H9 (cell line): Measurements from ENCODE around the gene MIB2. TPM values are rescaled to one million over a fixed set of nuclear protein-coding genes. Genes with fewer than 3 reads are reported as not detected.

Experiments used
- DNase-seq: peaks from one replicate; pipeline ENCODE4 v3.0.0-alpha.2; 2017
- H2AFZ ChIP-seq: one replicate; pipeline ENCODE4 v1.6.1; 2013; ENCODE audit warnings: mild to moderate bottlenecking, low read length, control low read depth, moderate library complexity
- H2AK5ac ChIP-seq: 2 replicates; pipeline ENCODE4 v1.6.1; 2013; ENCODE audit warnings: low read length, control low read depth, mixed read lengths; ENCODE audit not compliant: insufficient read length
- H2BK120ac ChIP-seq: one replicate; pipeline ENCODE4 v1.6.1; 2013; ENCODE audit warnings: low read depth, mild to moderate bottlenecking, low read length, control low read depth, inconsistent platforms; ENCODE audit not compliant: poor library complexity, severe bottlenecking
- H2BK12ac ChIP-seq: 2 replicates; pipeline ENCODE4 v1.6.1; 2013; ENCODE audit warnings: low read length, control low read depth, mixed read lengths, low read depth; ENCODE audit not compliant: insufficient read length
- H2BK15ac ChIP-seq: 2 replicates; pipeline ENCODE4 v1.6.1; 2013; ENCODE audit warnings: low read depth, low read length, control low read depth
- H2BK20ac ChIP-seq: one replicate; pipeline ENCODE4 v1.6.1; 2013; ENCODE audit warnings: low read depth, mild to moderate bottlenecking, low read length, control low read depth, inconsistent platforms; ENCODE audit not compliant: poor library complexity, severe bottlenecking
- H2BK5ac ChIP-seq: 2 replicates; pipeline ENCODE4 v1.6.1; 2013; ENCODE audit warnings: low read length, control low read depth, mixed read lengths; ENCODE audit not compliant: insufficient read length
- H3K14ac ChIP-seq: 2 replicates; pipeline ENCODE4 v1.6.1; 2013; ENCODE audit warnings: low read length, control low read depth; ENCODE audit not compliant: insufficient read depth
- H3K18ac ChIP-seq: 2 replicates; pipeline ENCODE4 v1.6.1; 2013; ENCODE audit warnings: low read depth, mild to moderate bottlenecking, mixed read lengths, low read length, control low read depth; ENCODE audit not compliant: insufficient read length
- H3K23ac ChIP-seq: 2 replicates; pipeline ENCODE4 v1.6.1; 2013; ENCODE audit warnings: low read length, control low read depth, mixed read lengths, low read depth; ENCODE audit not compliant: insufficient read length
- H3K23me2 ChIP-seq: 2 replicates; pipeline ENCODE4 v1.6.1; 2013; ENCODE audit warnings: low read depth, mild to moderate bottlenecking, mixed read lengths, low read length, control low read depth; ENCODE audit not compliant: insufficient read length, poor library complexity, severe bottlenecking
- H3K27ac ChIP-seq: 2 replicates; pipeline ENCODE4 v1.5.1; 2013; ENCODE audit warnings: low read length, control low read depth, mixed read lengths, low read depth; ENCODE audit not compliant: insufficient read length
- H3K27me3 ChIP-seq: 2 replicates; pipeline ENCODE4 v1.6.1; 2013; ENCODE audit warnings: low read length, control low read depth, inconsistent platforms; ENCODE audit not compliant: insufficient read depth
- H3K4ac ChIP-seq: 2 replicates; pipeline ENCODE4 v1.6.1; 2013; ENCODE audit warnings: low read depth, mild to moderate bottlenecking, control low read depth, inconsistent platforms, low read length, moderate library complexity
- H3K4me1 ChIP-seq: 2 replicates; pipeline ENCODE4 v1.6.1; 2013; ENCODE audit warnings: low read length, control low read depth, inconsistent platforms; ENCODE audit not compliant: insufficient read depth
- H3K4me2 ChIP-seq: 2 replicates; pipeline ENCODE4 v1.6.1; 2013; ENCODE audit warnings: low read length, control low read depth, mixed read lengths; ENCODE audit not compliant: insufficient read length, insufficient read depth
- H3K56ac ChIP-seq: 2 replicates; pipeline ENCODE4 v1.6.1; 2013; ENCODE audit warnings: low read depth, mild to moderate bottlenecking, mixed read lengths, low read length, control low read depth; ENCODE audit not compliant: insufficient read length
- H3K79me1 ChIP-seq: 2 replicates; pipeline ENCODE4 v1.6.1; 2013; ENCODE audit warnings: low read depth, mild to moderate bottlenecking, moderate library complexity, low read length, control low read depth, inconsistent platforms; ENCODE audit not compliant: insufficient read depth, poor library complexity, severe bottlenecking
- H3K79me2 ChIP-seq: 2 replicates; pipeline ENCODE4 v1.6.1; 2013; ENCODE audit warnings: low read length, control low read depth, inconsistent platforms; ENCODE audit not compliant: insufficient read depth
- H3K9ac ChIP-seq: 2 replicates; pipeline ENCODE4 v1.6.1; 2013; ENCODE audit warnings: low read length, control low read depth, mixed read lengths; ENCODE audit not compliant: insufficient read length; ENCODE audit errors: extremely low read depth
- H3K9me3 ChIP-seq: one replicate; pipeline ENCODE4 v1.6.1; 2013; ENCODE audit warnings: low read depth, low read length, inconsistent platforms; ENCODE audit not compliant: control insufficient read depth
- H3T11ph ChIP-seq: one replicate; pipeline ENCODE4 v1.6.1; 2013; ENCODE audit warnings: mild to moderate bottlenecking, low read length, control low read depth, inconsistent platforms
- H4K20me1 ChIP-seq: one replicate; pipeline ENCODE4 v1.6.1; 2013; ENCODE audit not compliant: control insufficient read depth, insufficient read length, insufficient read depth
- H4K5ac ChIP-seq: 2 replicates; pipeline ENCODE4 v1.6.1; 2013; ENCODE audit warnings: low read depth, mild to moderate bottlenecking, mixed read lengths, low read length, control low read depth; ENCODE audit not compliant: insufficient read length
- H4K8ac ChIP-seq: replicated peaks from 2 replicates; pipeline ENCODE4 v1.6.1; 2013; ENCODE audit warnings: low read length, control low read depth, mixed read lengths, low read depth; ENCODE audit not compliant: insufficient read length
- H4K91ac ChIP-seq: 2 replicates; pipeline ENCODE4 v1.6.1; 2013; ENCODE audit warnings: low read depth, mild to moderate bottlenecking, moderate library complexity, mixed read lengths, low read length, control low read depth; ENCODE audit not compliant: insufficient read length
- H3K27ac Mint-ChIP-seq, 3 experiments: 2 replicates in 2 of 3; 3 replicates in 1 of 3; pipeline ENCODE4 v1.8.0; 2020 to 2021; ENCODE audit warnings: mixed read lengths in 3 of 3, mild to moderate bottlenecking in 1 of 3, moderate library complexity in 1 of 3
- H3K27me3 Mint-ChIP-seq: 2 replicates; pipeline ENCODE4 v1.8.0; 2021; ENCODE audit warnings: low read depth, mild to moderate bottlenecking, moderate library complexity, mixed read lengths
- H3K36me3 Mint-ChIP-seq, 3 experiments: 2 replicates in 2 of 3; 3 replicates in 1 of 3; pipeline ENCODE4 v1.8.0; 2020 to 2021; ENCODE audit warnings: low read depth in 3 of 3, mixed read lengths in 3 of 3; ENCODE audit not compliant: insufficient read depth in 1 of 3
- H3K4me1 Mint-ChIP-seq, 2 experiments: 2 replicates each; pipeline ENCODE4 v1.8.0; 2020; ENCODE audit warnings: mixed read lengths in 2 of 2
- H3K4me3 Mint-ChIP-seq, 2 experiments: 2 replicates in 1 of 2; 3 replicates in 1 of 2; pipeline ENCODE4 v1.8.0; 2020 to 2021; ENCODE audit warnings: mild to moderate bottlenecking in 2 of 2, mixed read lengths in 2 of 2, moderate library complexity in 1 of 2
- H3K9me3 Mint-ChIP-seq, 2 experiments: 2 replicates in 1 of 2; 3 replicates in 1 of 2; pipeline ENCODE4 v1.8.0; 2020; ENCODE audit warnings: mild to moderate bottlenecking in 2 of 2, mixed read lengths in 2 of 2, moderate library complexity in 1 of 2
- WGBS: extraction: QIAGEN DNeasy Blood & Tissue Kit; methylation state at CpG from one replicate; pipeline ENCODE4 v1.1.7; 2013; ENCODE audit warnings: missing lambda C conversion rate, low lambda C conversion rate, mixed read lengths; ENCODE audit not compliant: insufficient read length; ENCODE audit errors: extremely low coverage; 5-methylcytosine and 5-hydroxymethylcytosine counted together
- total RNA-seq: library from RNA; stranded (reverse); gene quantifications from 2 replicates; pipeline ENCODE4 v1.2.1, GENCODE V29; 2021
- TF ChIP-seq, protein P1 (sequence below): fragments of 200-600 bp; sonication (generic); conservative IDR thresholded peaks from 3 replicates; pipeline ENCODE4 v1.8.0; 2021; ENCODE audit warnings: antibody characterized with exemption, mild to moderate bottlenecking

The MIB2 gene
- total RNA-seq, 1 experiment from 2014 or later, result 77.8 TPM

DNA sequence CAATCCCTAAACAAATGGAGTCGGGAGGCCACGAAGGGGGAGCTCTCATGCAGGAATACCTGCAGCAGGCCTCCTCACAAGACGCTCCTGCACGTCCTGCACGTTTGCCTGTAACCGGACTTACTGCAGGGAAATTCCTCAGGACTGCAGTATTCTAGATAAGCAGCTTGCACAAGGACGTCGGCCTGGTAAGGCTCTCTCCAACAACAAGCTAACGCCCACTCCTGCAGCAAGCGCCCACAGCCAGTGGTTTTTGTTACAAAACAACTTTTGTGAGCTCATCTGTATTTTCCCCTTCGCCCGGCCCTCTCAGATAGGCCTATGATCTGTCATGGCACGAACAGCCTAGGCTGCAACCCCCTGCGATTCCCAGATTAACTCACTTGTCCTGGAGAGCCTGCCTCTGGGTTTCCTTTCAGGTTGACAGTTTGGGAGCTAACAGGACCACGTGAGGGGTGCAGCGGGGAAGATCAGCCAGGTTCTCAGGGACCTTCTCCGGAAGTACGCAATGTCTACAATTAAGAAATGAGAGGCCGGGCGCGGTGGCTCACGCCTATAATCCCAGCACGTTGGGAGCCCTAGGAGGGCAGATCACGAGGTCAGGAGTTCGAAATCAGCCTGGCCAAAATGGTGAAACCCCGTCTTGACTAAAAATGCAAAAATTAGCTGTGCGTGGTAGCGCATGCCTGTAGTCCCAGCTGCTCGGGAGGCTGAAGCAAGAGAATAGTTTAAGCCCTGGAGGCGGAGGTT lies 921 bp upstream of the MIB2 start:
- H2AFZ ChIP-seq, result no peak overlapping the region
- H3K9ac ChIP-seq, result peak overlapping the region; percentile 30
- no peak overlapping the region for H2AK5ac ChIP-seq
- no peak overlapping the region for H3K56ac ChIP-seq
- peak overlapping the region; percentile 62 for H3K4me2 ChIP-seq
- DNase-seq, result peak; percentile 25
- H4K20me1 ChIP-seq, result no peaks in the 10 kb centered on the region
- H3K36me3 Mint-ChIP-seq, result peaks cover 0 to 15% (median 6%) of the 10 kb centered on the region in 3 experiments; a peak in 5 of 7 replicates
- peak overlapping the region; percentile 22 to 93 (median 72); a peak in 2 of 7 replicates for H3K27ac Mint-ChIP-seq
- peaks cover 5% of the 10 kb centered on the region; the same call in 1 of the 2 replicates for H3K4me1 ChIP-seq
- H2BK5ac ChIP-seq, result no peak overlapping the region
- H3K4ac ChIP-seq, result no peak overlapping the region
- H2BK15ac ChIP-seq, result no peak overlapping the region
- H4K5ac ChIP-seq, result no peak overlapping the region
- H3K14ac ChIP-seq, result no peak overlapping the region
- no peaks in the 10 kb centered on the region for H3K79me2 ChIP-seq
- peaks cover 2% of the 10 kb centered on the region; the same call in 1 of the 2 replicates for H3K27me3 Mint-ChIP-seq
- H4K8ac ChIP-seq, result no peak overlapping the region
- H2BK12ac ChIP-seq, result no peak overlapping the region
- no peak overlapping the region for H2BK120ac ChIP-seq
- H4K91ac ChIP-seq, result no peak overlapping the region
- peaks cover 16 to 19% of the 10 kb centered on the region in 2 experiments for H3K4me1 Mint-ChIP-seq
- H2BK20ac ChIP-seq, result no peak overlapping the region
- H3K9me3 Mint-ChIP-seq, result no peaks in the 10 kb centered on the region; a peak in 1 of 5 replicates
- H3K18ac ChIP-seq, result no peak overlapping the region
- no peaks in the 10 kb centered on the region for H3K27me3 ChIP-seq
- H3K4me3 Mint-ChIP-seq, result peak overlapping the region; percentile 86 to 89
- H3K23me2 ChIP-seq, result peaks cover 15% of the 10 kb centered on the region
- H3T11ph ChIP-seq, result no peak overlapping the region
- no peak overlapping the region for H3K27ac ChIP-seq
- H3K79me1 ChIP-seq, result no peaks in the 10 kb centered on the region
- H3K23ac ChIP-seq, result no peak overlapping the region
- H3K9me3 ChIP-seq, result no peaks in the 10 kb centered on the region
- TF ChIP-seq, protein P1, sequence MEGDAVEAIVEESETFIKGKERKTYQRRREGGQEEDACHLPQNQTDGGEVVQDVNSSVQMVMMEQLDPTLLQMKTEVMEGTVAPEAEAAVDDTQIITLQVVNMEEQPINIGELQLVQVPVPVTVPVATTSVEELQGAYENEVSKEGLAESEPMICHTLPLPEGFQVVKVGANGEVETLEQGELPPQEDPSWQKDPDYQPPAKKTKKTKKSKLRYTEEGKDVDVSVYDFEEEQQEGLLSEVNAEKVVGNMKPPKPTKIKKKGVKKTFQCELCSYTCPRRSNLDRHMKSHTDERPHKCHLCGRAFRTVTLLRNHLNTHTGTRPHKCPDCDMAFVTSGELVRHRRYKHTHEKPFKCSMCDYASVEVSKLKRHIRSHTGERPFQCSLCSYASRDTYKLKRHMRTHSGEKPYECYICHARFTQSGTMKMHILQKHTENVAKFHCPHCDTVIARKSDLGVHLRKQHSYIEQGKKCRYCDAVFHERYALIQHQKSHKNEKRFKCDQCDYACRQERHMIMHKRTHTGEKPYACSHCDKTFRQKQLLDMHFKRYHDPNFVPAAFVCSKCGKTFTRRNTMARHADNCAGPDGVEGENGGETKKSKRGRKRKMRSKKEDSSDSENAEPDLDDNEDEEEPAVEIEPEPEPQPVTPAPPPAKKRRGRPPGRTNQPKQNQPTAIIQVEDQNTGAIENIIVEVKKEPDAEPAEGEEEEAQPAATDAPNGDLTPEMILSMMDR, result no peak
- WGBS, result no CpG with 5 or more reads among the region's 30 CpGs
